B cell (primary cell): ENCODE results near the gene TP63. TPM values are rescaled to one million over a fixed set of nuclear protein-coding genes. Genes with fewer than 3 reads are reported as not detected.

ENCODE experiments used
- ATAC-seq: fragments of 200-7000 bp; cut with Tn5 transposase; one replicate; pipeline ENCODE4 v1.10.0; 2021; ENCODE audit warnings: low read depth, mild to moderate bottlenecking, moderate number of reproducible peaks, moderate library complexity
- CTCF ChIA-PET: fragments of 350-600 bp; sonication (Branson Sonifier 250); formaldehyde crosslinking; loops from one replicate; lab custom pipeline; 2021; ENCODE audit warnings: antibody characterized with exemption, inconsistent platforms; lab: Charles Lee
- POLR2A ChIA-PET: fragments of 350-600 bp; sonication (Branson Sonifier 250); formaldehyde crosslinking; loops from one replicate; lab custom pipeline; 2021; ENCODE audit warnings: antibody characterized with exemption; lab: Charles Lee
- DNase-seq: peaks from one replicate; pipeline ENCODE4 v3.0.0; 2013
- H2AFZ ChIP-seq: 2 replicates; pipeline ENCODE4 v1.6.1; 2012; ENCODE audit warnings: mild to moderate bottlenecking, low read depth, low read length; ENCODE audit not compliant: insufficient read depth, poor library complexity, severe bottlenecking
- H3K27ac ChIP-seq, 2 donors: 1 replicate in 1 of 2; 2 replicates in 1 of 2; pipeline ENCODE4 v1.5.1; 2012 to 2013; ENCODE audit warnings: low read length in 2 of 2, mild to moderate bottlenecking in 2 of 2, moderate library complexity in 1 of 2
- H3K27me3 ChIP-seq, 4 experiments: fragments of 200-600 bp in 1 of 4; sonication (generic) in 1 of 4; replicated peaks in 1 of 4; 1 replicate in 2 of 4; 2 replicates in 2 of 4; pipeline versions ENCODE4 v1.6.1 to v1.7.0; 2013 to 2016; ENCODE audit warnings: low read length in 3 of 4, mild to moderate bottlenecking in 2 of 4, mixed read lengths in 1 of 4, moderate library complexity in 1 of 4; ENCODE audit not compliant: insufficient read depth in 4 of 4, control insufficient read depth in 3 of 4; ENCODE audit errors: control extremely low read depth in 1 of 4
- H3K36me3 ChIP-seq, 2 experiments: replicated peaks in 1 of 2; 1 replicate in 1 of 2; 2 replicates in 1 of 2; pipeline versions ENCODE4 v1.6.1 to v1.7.1; 2013; ENCODE audit warnings: low read length in 1 of 2; ENCODE audit not compliant: insufficient read depth in 2 of 2, control insufficient read depth in 1 of 2; ENCODE audit errors: control extremely low read depth in 1 of 2, extremely low read depth in 1 of 2
- H3K4me1 ChIP-seq, 2 donors: fragments of 200-600 bp in 1 of 2; sonication (generic) in 1 of 2; 1 replicate in 1 of 2; 2 replicates in 1 of 2; pipeline versions ENCODE4 v1.5.1 to v1.6.1; 2013 to 2017; ENCODE audit warnings: low read length in 2 of 2; ENCODE audit not compliant: control insufficient read depth in 2 of 2, insufficient read depth in 2 of 2
- H3K4me2 ChIP-seq: replicated peaks from 2 replicates; pipeline ENCODE3; 2012; ENCODE audit warnings: mild to moderate bottlenecking, low read depth, low read length; ENCODE audit not compliant: poor library complexity, severe bottlenecking
- H3K4me3 ChIP-seq, 5 experiments: fragments of 200-600 bp in 1 of 5; sonication (generic) in 1 of 5; 1 replicate in 3 of 5; 2 replicates in 2 of 5; pipeline versions ENCODE4 v1.5.1 to v1.7.0; 2011 to 2016; ENCODE audit warnings: low read length in 4 of 5, mild to moderate bottlenecking in 4 of 5, low read depth in 2 of 5, control low read depth in 1 of 5, moderate library complexity in 1 of 5; ENCODE audit not compliant: insufficient read depth in 1 of 5; ENCODE audit errors: control extremely low read depth in 1 of 5, extremely low read depth in 1 of 5
- H3K79me2 ChIP-seq: fragments of 200-600 bp; sonication (generic); one replicate; pipeline ENCODE4 v1.6.0; 2016; ENCODE audit warnings: low read length; ENCODE audit not compliant: control insufficient read depth, insufficient read depth
- H3K9ac ChIP-seq: fragments of 200-600 bp; sonication (generic); 2 replicates; pipeline ENCODE4 v1.6.1; 2017; ENCODE audit warnings: mild to moderate bottlenecking, low read length, moderate library complexity
- H3K9me3 ChIP-seq, 3 donors: one replicate each; pipeline versions ENCODE4 v1.6.1 to v1.7.1; 2013; ENCODE audit warnings: low read length in 2 of 3; ENCODE audit not compliant: control insufficient read depth in 2 of 3, insufficient read depth in 1 of 3; ENCODE audit errors: control extremely low read depth in 1 of 3
- H4K20me1 ChIP-seq: 2 replicates; pipeline ENCODE4 v1.6.0; 2012; ENCODE audit warnings: mild to moderate bottlenecking, low read length; ENCODE audit not compliant: insufficient read depth, control insufficient read depth, poor library complexity, severe bottlenecking
- H3K27ac Mint-ChIP-seq: one replicate; pipeline ENCODE4 v1.8.0; 2021; ENCODE audit warnings: mixed read lengths
- H3K27me3 Mint-ChIP-seq: one replicate; pipeline ENCODE4 v1.8.0; 2021; ENCODE audit warnings: mixed read lengths
- H3K4me1 Mint-ChIP-seq: one replicate; pipeline ENCODE4 v1.8.0; 2021; ENCODE audit warnings: mixed read lengths
- H3K4me3 Mint-ChIP-seq: one replicate; pipeline ENCODE4 v1.8.0; 2021; ENCODE audit warnings: mixed read lengths
- H3K9me3 Mint-ChIP-seq: one replicate; pipeline ENCODE4 v1.8.0; 2022; ENCODE audit warnings: mixed read lengths; ENCODE audit not compliant: insufficient read depth
- CTCF ChIP-seq: fragments of 200-600 bp; IDR thresholded peaks from one replicate; pipeline ENCODE4 v1.8.0; 2022; ENCODE audit warnings: antibody characterized with exemption, mild to moderate bottlenecking
- EZH2 ChIP-seq: IDR thresholded peaks from 2 replicates; pipeline ENCODE4 v1.6.1; 2012; ENCODE audit warnings: borderline replicate concordance, low read depth, mild to moderate bottlenecking, moderate library complexity, low read length; ENCODE audit not compliant: insufficient read depth, poor library complexity, severe bottlenecking
- WGBS: methylation state at CpG from one replicate; pipeline ENCODE4 v1.1.5; 2013; ENCODE audit warnings: missing lambda C conversion rate; ENCODE audit not compliant: insufficient coverage; 5-methylcytosine and 5-hydroxymethylcytosine counted together
- intact Hi-C: fragments of 100-400 bp; cut with micrococcal nuclease; formaldehyde crosslinking; loops from one replicate; pipeline ENCODE4 v1.10.0; 2022
- polyA plus RNA-seq: library from polyadenylated mRNA; depleted of rRNA; stranded (reverse); fragments of >200 nt; gene quantifications from 2 replicates; pipeline ENCODE4 v1.2.3, GENCODE V29; 2012
- total RNA-seq, 2 donors: library from RNA; stranded (reverse); fragments of 120-200 nt in 1 of 2; gene quantifications; 1 replicate in 1 of 2; 2 replicates in 1 of 2; pipeline versions ENCODE4 v1.2.3 to v1.2.4, GENCODE V29; 2013 to 2022

Gene TP63
- total and polyA plus RNA-seq, 2 donors (not counting 1 experiment from before 2014, with no cell fraction given): 1.2 to 2.0 TPM

GRCh38 chr3:189848395-189849040 is 217.3 kb downstream of the TP63 start:
- Histone ChIP-seq H4K20me1 (no peaks in the 10 kb centered on the region), H3K4me1 (no peaks in the 10 kb centered on the region), H3K79me2 (no peaks in the 10 kb centered on the region), H3K4me2 (no peak overlapping the region), H3K27me3 (no peaks in the 10 kb centered on the region), H3K9me3 (no peaks in the 10 kb centered on the region), H3K36me3 (no peaks in the 10 kb centered on the region), H2AFZ (no peak overlapping the region), H3K9ac (no peak overlapping the region), H3K4me3 (no peak overlapping the region), H3K27ac (no peak overlapping the region)
- Mint-ChIP-seq H3K4me1 (no peaks in the 10 kb centered on the region), H3K27ac (no peak overlapping the region), H3K9me3 (no peaks in the 10 kb centered on the region), H3K4me3 (no peak overlapping the region), H3K27me3 (no peaks in the 10 kb centered on the region)
- no CpG with 5 or more reads among the region's 1 CpG for WGBS
- CTCF ChIA-PET: no interaction called here
- no peak for ATAC-seq
- intact Hi-C loops: no loop called here
- POLR2A ChIA-PET: no interaction called here
- no peak for TF ChIP-seq EZH2
- no peak for TF ChIP-seq CTCF
- no peak for DNase-seq

- ChIA-PET POLR2A (no interaction called here), CTCF (no interaction called here)
- no peak for ATAC-seq
- Histone ChIP-seq H3K9ac (no peak overlapping the region), H3K36me3 (no peaks in the 10 kb centered on the region), H4K20me1 (no peaks in the 10 kb centered on the region), H3K79me2 (no peaks in the 10 kb centered on the region), H3K4me1 (no peaks in the 10 kb centered on the region), H3K4me2 (no peak overlapping the region), H3K4me3 (no peak overlapping the region), H3K27me3 (no peaks in the 10 kb centered on the region), H3K9me3 (no peaks in the 10 kb centered on the region), H2AFZ (no peak overlapping the region), H3K27ac (no peak overlapping the region)
- no peak overlapping the region for H3K27ac Mint-ChIP-seq
- H3K4me3 Mint-ChIP-seq: no peak overlapping the region
- TF ChIP-seq CTCF (no peak), EZH2 (no peak)
- H3K27me3 Mint-ChIP-seq: no peaks in the 10 kb centered on the region
- DNase-seq: no peak
- no peaks in the 10 kb centered on the region for H3K9me3 Mint-ChIP-seq
- intact Hi-C loops: no loop called here
- no CpG with 5 or more reads among the region's 2 CpGs for WGBS
- no peaks in the 10 kb centered on the region for H3K4me1 Mint-ChIP-seq
Measured at GRCh38 chr3:189849262-189849661, 218.1 kb downstream of the TP63 start.
